Measurements from ENCODE around the gene SEC61A1. TPM values are rescaled to one million over a fixed set of nuclear protein-coding genes. Genes with fewer than 3 reads are reported as not detected.

SEC61A1 gene
- total RNA-seq, 1 donor = 383 TPM

- DNase-seq (ENCODE audit: low read depth) = no peak
- TF ChIP-seq, protein P1, sequence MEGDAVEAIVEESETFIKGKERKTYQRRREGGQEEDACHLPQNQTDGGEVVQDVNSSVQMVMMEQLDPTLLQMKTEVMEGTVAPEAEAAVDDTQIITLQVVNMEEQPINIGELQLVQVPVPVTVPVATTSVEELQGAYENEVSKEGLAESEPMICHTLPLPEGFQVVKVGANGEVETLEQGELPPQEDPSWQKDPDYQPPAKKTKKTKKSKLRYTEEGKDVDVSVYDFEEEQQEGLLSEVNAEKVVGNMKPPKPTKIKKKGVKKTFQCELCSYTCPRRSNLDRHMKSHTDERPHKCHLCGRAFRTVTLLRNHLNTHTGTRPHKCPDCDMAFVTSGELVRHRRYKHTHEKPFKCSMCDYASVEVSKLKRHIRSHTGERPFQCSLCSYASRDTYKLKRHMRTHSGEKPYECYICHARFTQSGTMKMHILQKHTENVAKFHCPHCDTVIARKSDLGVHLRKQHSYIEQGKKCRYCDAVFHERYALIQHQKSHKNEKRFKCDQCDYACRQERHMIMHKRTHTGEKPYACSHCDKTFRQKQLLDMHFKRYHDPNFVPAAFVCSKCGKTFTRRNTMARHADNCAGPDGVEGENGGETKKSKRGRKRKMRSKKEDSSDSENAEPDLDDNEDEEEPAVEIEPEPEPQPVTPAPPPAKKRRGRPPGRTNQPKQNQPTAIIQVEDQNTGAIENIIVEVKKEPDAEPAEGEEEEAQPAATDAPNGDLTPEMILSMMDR (IDR thresholded peaks at IDR 0.05; ENCODE audit: insufficient read depth, low read depth, low read length) = no peak
- no peak overlapping the region for H3K4me3 ChIP-seq (ENCODE audit: low read depth, low read length)
Measured at GRCh38 chr3:128072454-128073184, 20.4 kb downstream of the SEC61A1 start.

- H3K4me3 ChIP-seq (ENCODE audit: low read depth, low read length) = no peak overlapping the region
Measured at GRCh38 chr3:128073185-128073725, 21.0 kb downstream of the SEC61A1 start.

GRCh38 chr3:128073807-128074206, 21.6 kb downstream of the SEC61A1 start:
- H3K4me3 ChIP-seq (ENCODE audit: low read depth, low read length) = no peak overlapping the region
- DNase-seq (ENCODE audit: low read depth) = no peak
- TF ChIP-seq, protein P1 (IDR thresholded peaks at IDR 0.05; ENCODE audit: insufficient read depth, low read depth, low read length) = no peak

More at GRCh38 chr3:128073185-128073725, 21.0 kb downstream of the SEC61A1 start:
- no peak for DNase-seq (ENCODE audit: low read depth)
- TF ChIP-seq, protein P1 (IDR thresholded peaks at IDR 0.05; ENCODE audit: insufficient read depth, low read depth, low read length) = no peak

DNA sequence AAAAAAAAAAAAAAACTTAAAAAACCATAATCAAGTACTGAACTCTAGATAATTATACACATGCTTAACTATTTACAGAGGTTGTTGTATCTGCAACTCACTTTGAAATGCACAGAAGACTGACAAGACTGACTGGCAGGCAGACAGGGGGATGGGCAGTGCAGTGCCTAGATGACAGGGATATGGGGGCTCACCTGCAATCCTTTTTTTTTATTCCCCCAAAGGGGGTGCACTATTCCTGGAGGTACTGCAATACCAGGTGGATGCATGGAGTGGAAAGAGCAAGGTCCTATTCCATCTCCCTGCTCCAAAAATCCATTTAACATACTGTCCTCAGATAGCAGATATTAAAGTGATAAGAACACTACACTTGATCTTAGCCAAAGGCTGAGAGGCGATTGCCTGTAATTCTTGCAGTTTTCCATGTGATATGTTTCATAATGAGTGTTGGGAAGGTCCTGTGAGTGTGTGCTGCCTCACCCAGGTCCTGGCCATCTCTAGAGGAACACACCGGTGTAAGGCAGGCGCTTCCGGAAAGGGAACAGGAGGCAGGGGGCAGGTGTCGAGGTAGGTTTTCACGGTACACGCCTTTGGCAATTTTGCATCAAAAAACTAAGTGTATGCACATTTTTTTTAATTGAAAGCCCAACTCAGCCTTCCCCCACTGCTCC, 22.7 kb downstream of the SEC61A1 start:
- H3K4me3 ChIP-seq (ENCODE audit: low read depth, low read length) = peak overlapping the region; percentile 43
- TF ChIP-seq, protein P1 (IDR thresholded peaks at IDR 0.05; ENCODE audit: insufficient read depth, low read depth, low read length) = no peak
- peak; percentile 30 for DNase-seq (ENCODE audit: low read depth)

- peak; percentile 88 for DNase-seq (ENCODE audit: low read depth)
- TF ChIP-seq, protein P1 (IDR thresholded peaks at IDR 0.05; ENCODE audit: insufficient read depth, low read depth, low read length) = peak; percentile 90
- H3K4me3 ChIP-seq (ENCODE audit: low read depth, low read length) = peak overlapping the region; percentile 47
Measured at GRCh38 chr3:128075522-128076482, 23.6 kb downstream of the SEC61A1 start.

DNA sequence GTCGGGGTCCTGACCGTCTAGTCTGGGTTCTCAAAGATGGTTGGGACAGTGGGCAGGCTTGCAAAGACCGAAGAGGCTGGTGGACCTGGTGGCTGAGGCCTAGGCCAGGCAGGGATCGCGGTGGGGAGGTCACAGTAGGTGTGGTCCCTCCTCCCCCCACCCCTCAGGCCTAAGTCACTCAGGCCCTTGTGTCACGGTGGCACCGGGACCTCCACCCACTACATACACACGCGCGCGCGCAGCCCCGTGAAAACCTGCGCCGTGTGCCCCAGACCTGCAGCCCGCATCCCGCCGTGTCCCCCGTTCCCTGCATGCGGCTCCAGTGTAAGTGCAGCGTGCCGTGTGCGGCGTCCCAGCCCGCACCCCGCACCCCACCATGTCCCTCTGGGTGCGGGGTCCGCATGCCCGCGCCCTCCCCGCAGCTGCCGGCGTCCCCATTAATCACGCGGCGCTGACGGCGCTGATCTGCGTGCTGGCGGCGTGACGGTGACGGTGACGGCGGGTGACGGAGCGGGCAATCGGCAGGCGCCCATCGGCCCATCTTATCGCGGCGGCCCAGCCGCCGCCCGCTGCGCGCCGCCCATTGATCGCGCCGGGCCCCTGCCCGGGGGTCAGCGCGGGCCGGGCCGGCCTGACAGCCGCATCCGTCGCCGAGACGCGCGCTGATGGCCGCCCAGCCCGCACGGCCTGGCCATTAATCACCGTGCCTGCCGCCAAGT, 24.4 kb downstream of the SEC61A1 start:
- peak; percentile 34 for DNase-seq (ENCODE audit: low read depth)
- peak overlapping the region; percentile 41 for H3K4me3 ChIP-seq (ENCODE audit: low read depth, low read length)
- TF ChIP-seq, protein P1 (IDR thresholded peaks at IDR 0.05; ENCODE audit: insufficient read depth, low read depth, low read length) = no peak

Measured in fibroblast of villous mesenchyme (primary cell).